ENCODE measurements around the gene TGFBRAP1.

- TF ChIP-seq CTCF (IDR thresholded peaks at IDR 0.05) (no peak), POLR2A (IDR thresholded peaks at IDR 0.05) (no peak)
Measured at GRCh38 chr2:105274046-105274445, 55.5 kb downstream of the TGFBRAP1 start.

Measured in tibial nerve (tissue), 3 donors.